Amygdala (tissue), 56 donors: ENCODE data around the gene SLFN12L.
A peak's percentile ranks its signal among the peaks of the same experiment; 100 is the strongest.
"Not testable (repeated sequence)": the region's sequence is repeated elsewhere in the genome, so short reads cannot be mapped to it uniquely, and the experiment has no call there.

Source experiments
- DNase-seq, 56 donors: peaks; one replicate each; lab custom pipeline; 2025; lab: John Stamatoyannopoulos, UW

The SLFN12L gene

DNA sequence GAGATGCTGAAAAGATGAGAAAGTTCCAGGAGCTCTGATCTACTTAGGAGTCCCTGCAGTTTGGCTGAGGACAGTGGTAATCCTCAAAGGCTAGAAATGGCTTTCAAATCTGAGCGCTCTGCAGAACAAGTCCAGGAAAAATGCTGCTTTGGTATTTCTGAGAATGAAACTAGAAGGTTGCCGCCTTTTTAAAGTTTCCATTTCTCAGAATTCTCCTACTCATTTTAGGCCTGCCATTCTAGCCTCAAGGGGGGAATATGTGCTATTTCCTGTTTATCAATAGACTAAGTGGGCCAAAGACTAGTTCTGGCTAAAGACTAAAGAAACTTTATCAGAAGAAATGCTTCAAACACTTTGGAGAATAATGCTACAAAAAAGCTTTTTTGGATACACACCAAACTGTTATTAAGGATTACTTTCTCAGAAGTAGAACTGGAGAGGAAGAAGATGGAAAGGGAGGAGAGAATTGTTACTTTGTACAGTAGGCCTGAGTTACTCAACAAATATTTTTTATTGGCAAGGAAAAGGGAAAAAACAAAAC, at the start of gene SLFN12L:
Gene SLFN12L (minus strand): TSS at position 78 of the 541 bp plus-strand sequence. CDS start 15,314 bp downstream, outside the sequence.
- no peak for DNase-seq

DNA sequence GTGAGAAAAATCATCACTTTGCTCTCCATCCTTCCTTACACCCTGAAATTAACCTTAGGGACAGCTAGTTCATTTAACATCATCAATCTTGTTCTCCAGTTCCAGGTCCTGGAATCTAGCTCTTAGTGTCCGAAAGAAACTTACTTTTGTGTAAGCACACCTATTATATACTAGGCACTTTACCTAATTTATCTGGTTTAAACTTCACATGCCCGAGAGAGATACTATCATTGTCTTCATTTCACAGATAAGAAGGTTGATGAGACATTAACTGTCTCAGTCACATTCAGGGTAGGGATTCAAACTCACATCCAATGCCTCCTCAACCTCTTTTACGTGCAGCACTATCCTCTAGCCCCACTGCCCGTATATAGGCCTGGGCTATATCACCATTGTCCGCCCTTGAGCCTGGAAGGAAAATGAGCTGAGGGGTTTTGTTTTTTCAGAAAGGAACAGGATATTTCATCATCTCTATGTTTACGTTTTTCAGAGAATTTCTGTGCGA, 49.1 kb upstream of the SLFN12L start:
- no peak for DNase-seq

DNA sequence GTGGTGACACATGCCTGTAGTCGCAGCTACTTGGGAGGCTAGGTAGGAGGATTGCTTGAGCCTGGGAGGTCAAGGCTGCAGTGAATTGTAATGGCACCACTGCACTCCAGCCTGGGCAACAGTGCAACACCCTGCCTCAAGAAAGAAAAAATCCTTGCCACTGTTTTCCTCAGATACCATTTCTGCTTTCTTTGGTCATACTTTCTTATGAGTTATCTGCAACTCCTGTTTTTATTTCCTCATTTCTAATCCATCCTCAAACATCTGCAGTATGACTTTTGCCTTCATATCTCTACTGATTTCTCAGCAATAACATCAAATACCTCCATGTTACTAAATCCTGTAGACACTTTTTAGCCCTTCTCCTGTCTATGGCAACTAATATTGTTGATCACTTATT, 46.6 kb upstream of the SLFN12L start:
- no peak for DNase-seq

DNA sequence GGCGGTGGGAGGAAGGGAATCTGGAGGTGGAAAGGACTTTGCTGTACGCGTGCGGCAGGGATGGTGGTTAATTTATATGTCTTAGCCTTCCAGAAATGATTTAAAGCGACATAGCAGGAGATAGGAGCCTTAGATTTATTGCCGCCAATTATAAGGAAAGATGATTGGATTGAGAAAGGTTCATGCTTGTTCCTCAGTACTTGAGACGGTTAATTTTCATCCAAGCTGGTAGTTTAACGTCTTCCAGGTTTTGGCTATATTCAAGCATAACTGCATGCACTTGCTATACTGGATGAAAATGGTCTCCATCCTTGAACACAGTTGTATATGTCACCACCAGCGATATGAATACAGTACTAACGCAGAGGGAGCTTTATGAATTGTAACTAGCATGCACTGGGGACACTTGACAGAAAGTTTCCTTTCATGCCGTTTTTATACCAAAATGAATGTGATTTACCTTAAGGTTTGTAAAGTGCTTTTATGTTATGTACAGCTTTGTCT, 41.5 kb upstream of the SLFN12L start:
- DNase-seq, result no peak

DNA sequence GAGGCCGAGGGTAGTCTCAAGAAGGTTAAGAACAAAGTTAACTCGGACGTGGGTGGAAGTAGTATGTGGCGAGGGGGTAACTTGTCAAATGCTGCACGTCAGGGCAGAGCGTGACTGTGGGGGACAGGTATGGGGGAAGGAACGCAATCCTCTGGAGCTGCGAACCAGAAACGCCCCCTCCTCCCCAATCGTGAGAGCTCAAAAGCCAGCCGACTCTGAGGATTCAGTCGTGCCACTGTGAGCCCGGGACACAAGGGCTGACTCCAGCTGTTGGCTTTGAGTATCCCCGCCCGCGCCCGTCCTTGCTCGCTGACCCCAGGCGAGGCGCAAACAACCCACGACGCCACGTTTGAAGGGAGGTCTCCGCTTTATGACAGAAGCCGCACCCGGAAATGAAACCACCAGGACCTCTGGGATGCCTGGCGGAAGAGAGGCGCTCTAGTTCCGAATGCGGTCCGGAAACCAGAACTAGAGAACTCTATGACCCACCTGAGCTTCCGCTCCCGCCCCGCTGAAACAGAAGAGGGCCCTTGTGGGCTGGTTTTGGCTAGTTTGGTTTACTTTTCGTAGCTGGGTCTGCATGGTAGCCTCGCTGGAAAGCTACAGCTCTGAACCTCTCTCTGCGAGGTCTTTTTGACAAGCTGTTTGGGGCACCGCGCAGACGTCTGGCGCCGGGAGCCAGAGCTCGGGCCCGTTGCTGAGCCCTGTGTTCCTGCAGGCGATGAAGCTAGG, 40.9 kb upstream of the SLFN12L start, which contains the start of gene PEX12:
Gene PEX12 (minus strand): TSS at position 375 of the 732 bp plus-strand sequence. CDS start 550 bp downstream, outside the sequence.
- peak; percentile 47 to 96 (median 90) for DNase-seq

DNA sequence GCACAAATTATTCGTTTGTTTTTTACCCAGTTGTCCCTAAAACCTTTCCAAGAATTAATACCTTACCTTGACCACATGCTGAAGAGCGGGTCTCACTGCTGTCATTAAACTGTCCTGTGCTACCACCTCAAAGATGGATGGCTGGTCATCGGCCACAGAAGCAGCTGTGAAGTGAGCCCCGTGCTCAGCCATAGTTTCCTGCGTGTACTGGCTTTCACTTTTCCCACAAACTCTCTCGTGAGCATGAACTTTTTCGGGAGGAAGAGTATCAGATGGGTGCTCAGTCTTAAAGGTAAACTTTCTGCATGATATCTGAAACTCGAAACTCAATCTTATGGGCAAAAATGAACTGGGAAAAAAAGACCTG, 40.3 kb upstream of the SLFN12L start:
- peak in 3 of 56 donors; percentile 15 to 30 (median 17) for DNase-seq

DNA sequence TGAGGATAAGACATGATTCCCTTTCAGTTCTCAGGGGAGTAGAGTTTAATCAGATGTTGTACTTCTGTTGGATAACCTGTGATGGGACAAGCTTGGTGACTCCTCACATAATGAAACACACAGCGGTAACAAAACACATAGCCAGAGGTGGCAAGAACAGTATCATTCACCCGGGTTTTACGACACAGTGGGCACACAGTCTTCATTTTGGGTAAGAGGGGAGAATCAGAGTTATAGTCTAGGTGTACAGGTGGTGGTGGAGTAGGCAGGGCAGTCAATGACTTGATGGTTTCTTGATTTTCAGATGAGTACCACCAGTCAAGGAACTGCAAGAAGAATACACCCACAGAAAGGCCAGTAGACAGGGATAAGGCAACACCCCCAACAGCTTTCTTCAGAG, 38.3 kb upstream of the SLFN12L start:
- no peak for DNase-seq

DNA sequence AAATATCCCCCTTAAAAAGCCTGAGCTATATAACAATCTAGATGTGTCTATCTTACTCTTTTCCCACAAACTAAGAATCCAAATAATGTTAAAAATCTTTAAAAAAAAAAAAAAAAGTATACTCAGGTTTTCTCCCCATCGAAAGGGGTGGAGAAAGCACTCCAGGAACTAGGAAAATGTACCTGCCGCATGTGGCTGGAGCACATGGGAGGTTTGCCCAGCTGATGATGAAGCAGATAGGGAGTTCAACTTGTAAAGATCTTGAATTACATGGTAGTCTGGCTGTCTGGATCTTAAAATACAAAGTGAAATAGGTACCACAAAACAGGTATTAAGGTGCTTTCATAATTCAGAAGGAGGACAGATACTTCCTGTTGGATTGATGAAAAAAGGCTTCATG, 31.9 kb upstream of the SLFN12L start:
- DNase-seq, result no peak

DNA sequence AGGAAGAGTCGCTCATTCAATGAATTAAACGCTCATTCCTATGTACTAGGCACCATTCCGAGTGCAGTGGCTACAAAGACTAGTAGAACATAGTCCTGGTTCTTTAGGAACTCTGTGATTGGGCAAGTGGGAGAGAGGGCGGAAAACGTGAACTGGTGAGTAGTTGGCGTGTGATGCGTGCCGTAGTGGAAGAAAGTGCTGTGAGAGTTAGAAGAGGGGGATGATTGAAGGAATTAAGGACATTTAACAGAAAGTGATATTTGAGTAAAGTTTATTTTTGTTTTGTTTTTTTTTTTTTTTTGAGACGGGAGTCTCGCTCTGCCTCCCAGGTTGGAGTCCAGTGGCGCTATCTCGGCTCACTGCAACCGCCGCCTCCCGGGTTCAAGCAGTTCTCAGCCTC, 31.1 kb upstream of the SLFN12L start:
- no peak for DNase-seq

DNA sequence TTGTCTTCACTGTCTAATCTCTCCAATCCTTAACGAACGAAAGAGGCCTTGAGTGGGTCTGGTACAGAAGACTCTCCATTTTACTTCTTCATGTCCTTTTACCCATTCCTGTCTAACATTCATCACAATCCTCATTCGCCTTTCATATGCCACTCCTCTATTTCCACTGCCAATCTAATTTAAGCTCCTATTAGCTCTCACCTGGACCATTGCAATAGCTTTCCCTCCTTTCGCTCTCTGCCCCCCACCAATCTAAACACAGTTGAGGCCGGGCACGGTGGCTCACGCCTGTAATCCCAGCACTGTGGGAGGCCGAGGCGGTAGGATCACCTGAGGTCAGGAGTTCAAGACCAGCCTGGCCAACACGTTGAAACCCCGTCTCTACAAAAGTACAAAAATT, 29.5 kb upstream of the SLFN12L start:
- no peak for DNase-seq

DNA sequence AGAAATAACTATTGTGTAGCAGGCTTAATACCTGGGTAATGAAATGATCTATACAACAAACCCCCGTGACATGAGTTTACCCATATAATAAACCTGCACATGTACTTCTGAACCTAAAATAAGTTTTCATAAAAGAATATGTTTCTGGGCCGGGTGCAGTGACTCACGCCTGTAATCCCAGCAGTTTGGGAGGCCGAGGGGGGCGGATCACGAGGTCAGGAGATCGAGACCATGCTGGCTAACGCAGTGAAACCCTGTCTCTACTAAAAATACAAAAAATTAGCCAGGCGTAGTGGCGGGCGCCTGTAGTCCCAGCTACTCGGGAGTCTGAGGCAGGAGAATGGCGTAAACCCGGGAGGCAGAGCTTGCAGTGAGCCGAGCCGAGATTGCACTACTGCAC, 25.7 kb upstream of the SLFN12L start:
- not testable (repeated sequence) for DNase-seq

DNA sequence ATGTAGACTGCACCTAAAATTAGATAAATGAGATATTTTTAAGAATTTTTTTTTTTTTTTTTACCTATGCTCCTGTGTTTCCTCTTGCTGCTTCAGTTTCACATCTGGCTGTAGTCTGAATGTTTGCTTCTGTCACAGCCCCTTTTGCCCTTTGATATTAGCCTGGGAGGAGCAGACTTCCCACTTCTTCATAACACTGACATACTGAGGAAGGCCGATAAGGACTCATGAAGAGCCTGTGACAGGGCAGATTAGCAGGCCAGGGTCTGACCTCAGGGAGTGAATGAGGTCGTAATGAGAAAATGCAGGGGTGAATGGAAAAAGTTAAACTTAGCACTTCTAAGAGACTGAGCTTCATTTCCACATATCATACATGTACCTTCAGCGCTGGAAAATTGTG, 23.2 kb upstream of the SLFN12L start, which contains the start of gene SLFN14:
Gene SLFN14 (minus strand): TSS at position 117 of the 400 bp plus-strand sequence. CDS start 2,757 bp downstream, outside the sequence.
- no peak for DNase-seq

DNA sequence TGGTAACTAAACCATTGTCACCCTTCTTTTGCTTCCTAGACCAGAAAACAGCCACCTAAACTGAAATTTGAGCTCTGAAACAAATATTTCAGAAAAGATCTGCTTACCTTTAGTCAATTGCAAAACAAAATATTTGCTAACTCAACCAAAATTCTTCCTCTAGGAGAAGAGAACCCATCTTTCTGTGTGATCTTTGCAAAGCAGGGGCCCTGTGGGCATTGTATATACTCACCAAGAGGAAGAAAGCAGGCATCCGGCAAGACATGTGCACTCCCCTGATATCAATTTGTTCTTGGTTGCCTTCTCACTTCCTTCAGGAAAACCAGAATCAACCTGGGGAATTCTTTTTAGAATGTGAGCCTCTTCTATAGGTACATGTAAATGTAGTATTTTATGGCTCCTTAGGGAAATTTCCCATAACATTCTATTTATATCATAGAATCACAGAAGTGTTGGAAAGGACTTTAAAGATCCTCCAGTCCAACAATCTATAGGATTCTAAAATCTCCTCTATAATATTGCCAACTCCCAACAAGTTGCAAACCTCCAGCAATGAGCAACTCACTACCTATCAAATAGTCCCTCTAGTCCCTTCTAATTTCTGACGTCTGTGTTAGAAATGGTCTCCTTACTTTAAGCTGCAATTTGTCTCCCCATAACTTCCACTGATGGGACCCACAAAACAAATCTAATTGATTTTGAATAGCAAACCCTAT, 22.2 kb upstream of the SLFN12L start:
- no peak for DNase-seq

DNA sequence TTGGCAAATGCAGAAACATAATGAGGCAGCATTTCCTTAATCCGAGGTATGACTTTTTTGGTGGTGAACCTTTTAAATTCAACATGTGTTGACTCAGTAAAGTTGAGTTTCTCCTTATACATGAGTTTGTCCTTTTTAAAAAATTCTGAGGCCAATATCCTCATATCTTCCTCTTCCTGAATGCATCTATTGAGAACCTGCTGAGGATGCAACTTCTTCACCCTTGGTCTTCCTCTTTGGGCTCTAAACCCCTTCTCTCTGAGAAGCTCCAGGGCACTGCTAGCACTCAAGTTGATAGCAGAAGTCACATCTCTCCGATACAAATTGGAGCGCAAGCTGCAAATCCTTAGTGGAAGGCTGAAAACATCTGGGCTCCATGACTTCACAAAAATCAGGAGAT, 19.9 kb upstream of the SLFN12L start:
- DNase-seq, result no peak

DNA sequence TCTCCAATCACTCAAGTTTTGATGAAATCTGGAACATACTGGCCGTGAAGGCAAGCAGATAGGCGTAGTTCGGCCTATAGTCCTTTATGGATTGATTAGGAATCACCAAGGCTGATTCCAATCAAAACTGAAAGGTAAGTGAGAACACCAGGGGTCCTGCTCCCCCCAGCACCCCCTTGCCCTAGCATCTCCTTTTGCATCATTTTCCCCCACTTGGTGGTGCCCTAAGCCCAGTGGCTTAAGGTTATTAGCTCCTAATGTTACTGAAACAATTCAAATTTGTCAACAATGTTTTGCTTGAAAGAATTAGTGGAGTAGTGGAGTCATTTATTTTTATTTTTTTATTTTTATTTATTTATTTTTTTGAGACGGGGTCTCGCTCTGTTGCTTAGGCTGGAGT, 18.2 kb upstream of the SLFN12L start:
- DNase-seq, result no peak

DNA sequence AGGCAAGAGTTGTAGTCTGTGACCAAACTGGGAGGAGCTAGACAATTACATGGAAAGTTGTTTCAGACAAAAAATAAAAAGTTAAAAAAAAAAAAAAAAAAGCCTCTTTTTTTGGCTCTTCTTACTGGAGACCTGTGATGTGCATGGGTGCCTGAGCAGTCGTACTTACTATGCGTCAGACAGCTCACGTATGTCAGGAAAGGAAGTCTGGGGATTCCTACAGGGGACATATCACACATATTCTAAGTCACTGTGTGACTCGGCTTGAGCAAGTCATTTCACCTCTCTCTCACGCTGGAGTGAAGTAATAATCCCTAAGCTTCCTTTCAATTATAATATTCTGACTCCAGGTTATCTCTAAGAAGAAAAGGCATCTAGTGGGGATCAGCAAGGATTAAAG, 17.2 kb upstream of the SLFN12L start:
- DNase-seq, result no peak

DNA sequence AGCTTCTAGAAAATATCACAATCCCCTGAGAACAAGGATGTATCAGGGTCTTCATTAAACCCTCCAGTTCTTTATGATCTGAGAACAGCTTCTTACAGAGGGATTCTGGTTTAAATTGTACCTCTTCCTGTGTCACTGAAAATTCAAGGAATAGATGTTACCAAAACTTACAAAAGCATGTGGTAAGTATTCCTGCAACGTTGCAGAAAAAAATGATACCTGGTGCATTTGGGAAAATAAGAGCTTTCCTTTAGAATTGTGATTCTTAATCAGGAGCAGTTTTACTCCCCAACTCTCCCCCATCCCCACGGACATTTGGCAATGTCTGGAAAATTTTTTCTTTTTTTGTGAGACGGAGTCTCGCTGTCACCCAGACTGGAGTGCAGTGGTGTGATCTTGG, 15.8 kb upstream of the SLFN12L start:
- DNase-seq, result no peak

DNA sequence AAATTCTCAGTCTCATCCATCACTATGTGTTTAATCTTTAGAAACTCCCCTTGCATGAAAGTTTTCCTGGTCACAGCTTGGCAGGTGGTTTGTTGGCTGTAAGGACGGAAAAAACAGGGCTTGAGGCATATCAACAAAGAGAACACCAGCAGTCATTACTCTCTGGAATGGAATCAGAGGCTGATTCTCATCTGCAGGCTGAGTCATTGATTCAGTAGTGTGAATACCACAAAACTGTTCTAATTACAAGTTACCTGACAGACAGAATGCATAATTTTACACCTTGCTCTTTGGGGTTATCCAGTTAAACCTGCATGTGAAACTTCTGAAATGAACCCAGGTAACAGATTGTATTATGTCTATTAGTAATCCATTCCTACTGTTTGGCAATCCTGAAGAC, 11.5 kb upstream of the SLFN12L start:
- no peak for DNase-seq

DNA sequence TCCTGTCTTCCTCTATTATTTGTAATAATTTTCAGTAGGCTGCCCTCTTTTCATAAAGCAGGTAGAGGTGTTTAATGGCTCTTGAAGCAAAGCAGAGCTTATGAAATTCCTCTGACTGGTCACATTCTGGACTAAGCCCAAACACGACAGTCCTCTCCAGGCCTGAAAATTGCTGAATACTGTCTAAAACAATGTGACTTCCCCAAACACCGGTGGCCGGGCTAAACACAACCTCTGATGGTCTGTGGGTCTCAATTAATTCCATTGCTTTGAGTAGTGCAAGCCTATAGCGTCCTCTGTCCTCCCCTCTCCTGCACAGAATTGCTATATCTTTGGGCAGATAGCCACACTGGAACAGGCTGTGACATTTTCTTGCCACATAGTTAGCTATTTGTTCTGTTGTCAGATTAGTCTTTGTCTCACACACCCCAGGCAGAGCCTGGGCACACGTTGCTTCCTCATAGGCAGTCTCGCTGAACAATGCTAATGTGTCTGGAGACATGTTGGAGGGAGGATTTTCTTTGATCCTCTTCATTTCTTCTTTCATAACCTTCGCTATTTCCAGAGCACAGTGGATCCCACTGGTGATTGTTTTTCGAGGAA, 10.8 kb upstream of the SLFN12L start:
- DNase-seq, result peak in 3 of 56 donors; percentile 4 to 38 (median 8)

DNA sequence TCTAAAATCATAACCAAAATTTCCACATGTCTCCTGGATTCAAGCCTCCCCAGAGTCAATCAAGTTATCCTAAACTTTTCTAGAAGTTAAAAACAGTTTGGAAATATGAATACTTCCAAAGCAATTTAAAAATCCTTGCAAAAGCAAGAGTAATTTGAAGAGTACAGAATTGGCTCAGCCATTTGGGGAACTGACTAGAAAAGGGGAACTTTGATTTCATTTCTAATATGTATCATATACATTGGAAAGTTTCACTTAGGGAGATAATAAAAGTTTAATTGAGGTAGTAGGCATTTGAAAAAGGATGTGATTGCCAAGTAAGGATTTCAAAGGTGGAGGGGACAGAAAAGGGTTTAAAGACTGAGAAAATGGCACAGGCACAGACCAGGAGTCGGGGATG, 9.0 kb upstream of the SLFN12L start:
- no peak for DNase-seq

DNA sequence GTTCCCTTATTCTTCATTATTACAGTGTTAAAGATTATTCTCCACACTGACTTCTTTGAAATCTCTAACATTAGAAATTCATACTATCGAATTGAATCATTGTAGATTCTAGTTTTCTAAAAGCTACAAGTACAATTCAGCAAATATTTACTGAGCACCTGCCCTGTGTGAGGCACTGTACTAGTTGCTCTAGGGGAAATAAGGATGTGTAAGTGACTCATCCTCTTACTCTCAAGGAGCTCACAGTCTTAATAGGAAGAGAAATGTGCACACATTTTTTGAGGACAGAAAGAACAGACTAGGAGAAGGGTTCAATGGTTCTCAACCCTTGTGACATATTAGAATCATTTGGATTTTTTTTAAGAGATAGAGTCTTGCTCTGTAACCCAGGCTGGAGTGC, 7.7 kb upstream of the SLFN12L start:
- DNase-seq, result no peak
